OCI-LY7 (cell line): ENCODE data around the gene CCDC178. TPM values are rescaled to one million over a fixed set of nuclear protein-coding genes. Genes with fewer than 3 reads are reported as not detected.

Source experiments
- BruUV-seq: library from RNA; stranded (reverse); fragments of 400-500 nt; replicated peaks from 2 replicates; lab custom pipeline; 2021; lab: Mats Ljungman, UMichigan
- CTCF ChIA-PET: fragments of 300-600 bp; sonication (Branson Sonifier 250); formaldehyde crosslinking; loops from one replicate; lab custom pipeline; 2022; ENCODE audit warnings: antibody characterized with exemption; ENCODE audit not compliant: unreplicated experiment; lab: Charles Lee
- POLR2A ChIA-PET: fragments of 300-600 bp; sonication (Branson Sonifier 250); formaldehyde crosslinking; loops from one replicate; lab custom pipeline; 2022; ENCODE audit warnings: antibody characterized with exemption; lab: Charles Lee
- DNase-seq: peaks from one replicate; pipeline ENCODE4 v3.0.0-alpha.2; 2015; ENCODE audit warnings: low spot score
- H2AFZ ChIP-seq: fragments of 200-600 bp; sonication (generic), shearing (Covaris generic); 2 replicates; pipeline ENCODE4 v1.6.1; 2014; ENCODE audit warnings: mild to moderate bottlenecking, antibody characterized with exemption, low read length, moderate library complexity
- H3K27ac ChIP-seq: fragments of 200-600 bp; sonication (generic); 2 replicates; pipeline ENCODE4 v1.5.1; 2014; ENCODE audit warnings: mixed run types, low read depth, mild to moderate bottlenecking, moderate library complexity, low read length, inconsistent platforms; ENCODE audit not compliant: poor library complexity, severe bottlenecking
- H3K36me3 ChIP-seq: fragments of 200-600 bp; sonication (generic); 2 replicates; pipeline ENCODE4 v1.6.1; 2014; ENCODE audit warnings: mild to moderate bottlenecking, antibody characterized with exemption, low read length, moderate library complexity, mixed read lengths; ENCODE audit not compliant: insufficient read depth
- H3K4me1 ChIP-seq: fragments of 200-600 bp; sonication (generic); 2 replicates; pipeline ENCODE4 v1.5.1; 2014; ENCODE audit warnings: mild to moderate bottlenecking, low read length; ENCODE audit not compliant: insufficient read depth, poor library complexity, severe bottlenecking
- H3K4me2 ChIP-seq: fragments of 200-600 bp; sonication (generic); 2 replicates; pipeline ENCODE4 v1.6.1; 2014; ENCODE audit warnings: mild to moderate bottlenecking, low read length
- H3K4me3 ChIP-seq: fragments of 200-600 bp; sonication (generic); 2 replicates; pipeline ENCODE4 v1.5.1; 2014; ENCODE audit warnings: mild to moderate bottlenecking, low read depth, low read length; ENCODE audit not compliant: poor library complexity, severe bottlenecking
- H3K79me2 ChIP-seq: fragments of 200-600 bp; sonication (generic); 2 replicates; pipeline ENCODE4 v1.6.1; 2016; ENCODE audit warnings: low read depth, mild to moderate bottlenecking, low read length, moderate library complexity, mixed read lengths; ENCODE audit not compliant: insufficient read depth
- H3K9me2 ChIP-seq: fragments of 200-600 bp; sonication (generic); 2 replicates; pipeline ENCODE4 v1.6.1; 2016; ENCODE audit warnings: mild to moderate bottlenecking, low read length, mixed read lengths; ENCODE audit not compliant: insufficient read depth
- H3K9me3 ChIP-seq: fragments of 200-600 bp; sonication (generic); 2 replicates; pipeline ENCODE4 v1.6.1; 2014; ENCODE audit warnings: mild to moderate bottlenecking, mixed run types, low read length, mixed read lengths
- H4K20me1 ChIP-seq: fragments of 200-600 bp; sonication (generic); 2 replicates; pipeline ENCODE4 v1.6.1; 2014; ENCODE audit warnings: mild to moderate bottlenecking, antibody characterized with exemption, low read length, moderate library complexity, mixed read lengths; ENCODE audit not compliant: insufficient read depth
- CTCF ChIP-seq: fragments of 200-600 bp; sonication (generic); conservative IDR thresholded peaks from 2 replicates; pipeline ENCODE4 v1.5.1; 2014; ENCODE audit warnings: mild to moderate bottlenecking, antibody characterized with exemption, low read length, moderate library complexity, mixed read lengths
- EZH2phosphoT487 ChIP-seq: fragments of 200-600 bp; sonication (generic); IDR thresholded peaks from 2 replicates; pipeline ENCODE4 v1.6.1; 2018; ENCODE audit warnings: low read depth, borderline replicate concordance, mild to moderate bottlenecking, mixed run types, antibody characterized with exemption, low read length, moderate library complexity, mixed read lengths
- intact Hi-C: fragments of 100-400 bp; cut with micrococcal nuclease; formaldehyde crosslinking; loops from one replicate; pipeline ENCODE4 v1.10.0; 2022; ENCODE audit not compliant: unreplicated experiment
- total RNA-seq, 2 experiments: library from RNA; depleted of rRNA in 1 of 2; stranded (reverse); fragments of >200 nt in 1 of 2; shearing (Covaris generic) in 1 of 2; gene quantifications; 2 replicates each; pipeline ENCODE4 v1.2.3, GENCODE V29; 2014 to 2022

CCDC178 gene
- total RNA-seq, 2 experiments from 2014 or later = not detected

GRCh38 chr18:32908424-32908805 lies 532.1 kb downstream of the CCDC178 start:
- H3K27ac ChIP-seq = no peak overlapping the region
- no peaks in the 10 kb centered on the region for H3K9me2 ChIP-seq
- H3K4me3 ChIP-seq = no peak overlapping the region
- no TSS peak for BruUV-seq
- no peak overlapping the region for H3K4me2 ChIP-seq
- no peak for TF ChIP-seq EZH2phosphoT487
- no peak for TF ChIP-seq CTCF
- no peaks in the 10 kb centered on the region for H3K79me2 ChIP-seq
- DNase-seq = no peak
- intact Hi-C loops = no loop called here
- ChIA-PET POLR2A (no interaction called here), CTCF (no interaction called here)
- no peaks in the 10 kb centered on the region for H3K9me3 ChIP-seq
- H2AFZ ChIP-seq = no peak overlapping the region
- no peaks in the 10 kb centered on the region for H4K20me1 ChIP-seq
- H3K4me1 ChIP-seq = peaks cover 20% of the 10 kb centered on the region
- H3K36me3 ChIP-seq = no peaks in the 10 kb centered on the region

GRCh38 chr18:32907648-32908423 lies 532.7 kb downstream of the CCDC178 start:
- no peak overlapping the region for H3K4me3 ChIP-seq
- H3K9me3 ChIP-seq = no peaks in the 10 kb centered on the region
- no peaks in the 10 kb centered on the region for H3K79me2 ChIP-seq
- H3K4me2 ChIP-seq = no peak overlapping the region
- no peaks in the 10 kb centered on the region for H4K20me1 ChIP-seq
- POLR2A ChIA-PET = no interaction called here
- CTCF ChIA-PET = no interaction called here
- peaks cover 24% of the 10 kb centered on the region for H3K4me1 ChIP-seq
- H2AFZ ChIP-seq = no peak overlapping the region; the same call in 1 of the 2 replicates
- intact Hi-C loops = no loop called here
- TF ChIP-seq CTCF (no peak), EZH2phosphoT487 (no peak)
- H3K27ac ChIP-seq = no peak overlapping the region
- no peaks in the 10 kb centered on the region for H3K9me2 ChIP-seq
- no peaks in the 10 kb centered on the region for H3K36me3 ChIP-seq
- BruUV-seq = no TSS peak
- no peak for DNase-seq

DNA sequence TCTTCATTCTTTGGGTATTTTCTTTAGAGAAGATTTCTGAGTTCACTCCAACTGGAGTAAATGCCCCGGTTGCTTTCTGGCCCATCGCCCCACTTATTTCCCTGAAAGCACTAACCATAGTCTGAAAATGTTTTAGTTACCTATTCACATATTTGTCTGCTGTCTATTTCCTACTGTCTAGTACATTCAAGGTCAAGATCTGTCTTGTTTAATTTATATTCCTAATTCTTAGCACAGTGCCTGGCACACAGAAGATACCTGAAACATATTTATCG lies 533.3 kb downstream of the CCDC178 start:
- TF ChIP-seq CTCF (no peak), EZH2phosphoT487 (no peak)
- Histone ChIP-seq H3K79me2 (no peaks in the 10 kb centered on the region), H3K4me2 (no peak overlapping the region), H3K4me3 (no peak overlapping the region), H3K9me2 (no peaks in the 10 kb centered on the region), H3K9me3 (no peaks in the 10 kb centered on the region), H3K4me1 (peaks cover 30% of the 10 kb centered on the region), H4K20me1 (no peaks in the 10 kb centered on the region), H3K36me3 (no peaks in the 10 kb centered on the region), H3K27ac (no peak overlapping the region), H2AFZ (peak overlapping the region; percentile 78; the same call in 1 of the 2 replicates)
- intact Hi-C loops = no loop called here
- no peak for DNase-seq
- BruUV-seq = no TSS peak
- ChIA-PET POLR2A (no interaction called here), CTCF (no interaction called here)
